ENCODE results near the gene THSD7B.
"Not testable (repeated sequence)": the region's sequence is repeated elsewhere in the genome, so short reads cannot be mapped to it uniquely, and the experiment has no call there.

The THSD7B gene

DNA sequence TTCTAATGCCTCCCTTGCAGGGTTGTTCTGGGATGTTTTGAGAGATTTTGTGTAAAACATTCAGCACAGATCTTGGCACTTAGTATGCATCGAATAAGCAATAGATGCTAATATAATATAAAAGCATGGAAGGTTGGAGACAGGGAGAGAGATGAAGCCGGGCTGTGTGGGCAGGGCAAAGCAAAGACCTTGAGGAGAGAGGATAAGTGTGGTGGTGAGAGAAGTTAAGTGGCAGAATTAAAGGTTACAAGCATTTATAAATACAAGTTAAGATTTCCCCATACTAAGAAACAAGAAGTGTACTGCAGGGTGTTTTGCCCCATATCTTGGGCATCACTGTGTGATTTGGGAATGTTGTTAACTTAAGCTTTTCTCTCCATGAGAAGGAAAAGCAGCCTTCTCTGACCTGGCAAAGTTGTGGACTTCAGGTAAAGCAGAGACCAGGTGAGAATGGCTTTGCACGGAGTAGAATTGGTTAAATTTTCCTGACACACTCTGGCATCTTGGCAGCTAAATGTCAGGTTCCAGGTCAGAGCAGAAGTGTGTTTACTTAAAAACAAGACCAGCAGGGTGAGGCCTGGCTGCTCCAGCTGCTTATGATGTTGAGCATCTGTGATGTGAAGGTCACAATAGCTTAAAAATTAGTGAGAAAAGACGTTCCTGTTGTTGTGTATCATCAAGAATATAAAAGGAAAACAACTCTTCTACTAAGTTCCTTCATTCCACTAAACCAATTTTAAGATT lies 910.4 kb downstream of the THSD7B start:
- Histone ChIP-seq H3K9ac (no peak overlapping the region), H3K36me3 (no peaks in the 10 kb centered on the region), H3K9me3 (no peaks in the 10 kb centered on the region), H3K4me3 (no peak overlapping the region), H4K20me1 (no peaks in the 10 kb centered on the region), H3K27me3 (no peaks in the 10 kb centered on the region), H3K27ac (no peak overlapping the region), H3K4me2 (no peak overlapping the region), H3K4me1 (0 out of 2 replicates have a peak, but pooled peaks cover 6% of the 10 kb centered on the region)
- no peak for TF ChIP-seq Cebpa-rat (IDR thresholded peaks at IDR 0.05)

DNA sequence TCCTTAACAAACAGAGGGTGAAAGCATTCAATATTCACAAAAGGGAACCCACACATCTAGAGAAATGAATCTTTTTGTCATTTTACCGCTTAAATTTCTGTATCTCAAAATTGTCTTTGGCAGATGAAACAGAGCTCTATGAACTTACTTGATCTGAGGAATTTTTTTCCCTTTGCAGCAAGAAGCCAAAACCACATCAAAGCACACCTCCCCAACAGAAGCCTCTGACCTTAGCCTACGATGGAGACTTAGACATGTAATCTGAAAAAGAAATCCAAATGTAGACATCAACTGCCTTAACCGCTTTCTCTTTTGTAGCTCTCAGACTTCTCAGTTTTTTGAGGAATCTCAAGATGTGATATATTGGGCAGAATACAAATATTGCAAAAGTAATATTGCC lies 911.0 kb downstream of the THSD7B start:
- Histone ChIP-seq H3K4me1 (0 out of 2 replicates have a peak, but pooled peaks cover 6% of the 10 kb centered on the region), H3K27me3 (no peaks in the 10 kb centered on the region), H3K9me3 (no peaks in the 10 kb centered on the region), H3K4me2 (no peak overlapping the region), H3K27ac (no peak overlapping the region), H4K20me1 (no peaks in the 10 kb centered on the region), H3K36me3 (no peaks in the 10 kb centered on the region), H3K4me3 (no peak overlapping the region), H3K9ac (no peak overlapping the region)
- no peak for TF ChIP-seq Cebpa-rat (IDR thresholded peaks at IDR 0.05)

DNA sequence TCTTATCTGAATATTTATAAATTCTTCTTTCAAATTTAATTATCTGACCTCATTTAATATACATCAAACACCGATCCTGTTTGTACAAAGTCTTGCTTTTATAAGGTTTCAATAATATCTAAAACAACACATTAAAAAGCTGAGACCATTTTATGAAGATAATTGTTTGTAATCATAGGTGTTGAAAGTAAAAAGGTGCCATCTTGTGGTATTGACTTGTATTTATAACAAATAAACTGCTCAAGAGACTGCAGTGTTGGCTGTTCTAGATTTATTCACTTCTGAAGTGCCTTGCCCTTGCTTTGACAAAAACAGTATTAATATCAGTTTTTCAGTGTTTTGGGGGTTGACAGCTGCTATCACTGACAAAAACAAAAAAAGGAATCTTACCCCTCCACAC lies 912.1 kb downstream of the THSD7B start:
- Histone ChIP-seq H4K20me1 (no peaks in the 10 kb centered on the region), H3K4me2 (no peak overlapping the region), H3K9ac (no peak overlapping the region), H3K27ac (no peak overlapping the region), H3K4me3 (no peak overlapping the region), H3K27me3 (no peaks in the 10 kb centered on the region), H3K4me1 (0 out of 2 replicates have a peak, but pooled peaks cover 6% of the 10 kb centered on the region), H3K36me3 (no peaks in the 10 kb centered on the region), H3K9me3 (no peaks in the 10 kb centered on the region)
- TF ChIP-seq Cebpa-rat (IDR thresholded peaks at IDR 0.05) = no peak

DNA sequence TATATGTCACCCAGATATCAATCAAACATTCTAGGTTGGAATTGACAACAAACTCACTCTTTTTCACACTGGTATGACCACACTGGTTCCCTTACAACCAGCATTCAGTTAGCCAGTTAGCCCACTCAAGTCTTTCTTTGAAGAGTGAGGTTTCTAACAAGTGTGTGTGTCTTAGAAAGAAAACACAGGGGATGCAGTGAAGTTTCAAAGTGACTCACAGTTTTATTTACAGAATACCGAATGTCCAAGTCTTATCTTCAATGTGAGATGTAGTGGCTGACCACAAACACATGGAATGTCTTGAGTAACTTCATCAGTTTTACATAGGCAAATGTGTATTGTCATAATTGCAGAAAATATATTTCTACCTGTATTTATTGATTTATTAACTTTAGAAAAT lies 924.2 kb downstream of the THSD7B start:
- Histone ChIP-seq H3K4me1 (peaks cover 5% of the 10 kb centered on the region; the same call in 1 of the 2 replicates), H3K36me3 (no peaks in the 10 kb centered on the region), H3K27me3 (no peaks in the 10 kb centered on the region), H3K9me3 (no peaks in the 10 kb centered on the region), H3K4me3 (no peak overlapping the region), H3K9ac (no peak overlapping the region), H3K4me2 (no peak overlapping the region), H4K20me1 (no peaks in the 10 kb centered on the region), H3K27ac (no peak overlapping the region)
- no peak for TF ChIP-seq Cebpa-rat (IDR thresholded peaks at IDR 0.05)

DNA sequence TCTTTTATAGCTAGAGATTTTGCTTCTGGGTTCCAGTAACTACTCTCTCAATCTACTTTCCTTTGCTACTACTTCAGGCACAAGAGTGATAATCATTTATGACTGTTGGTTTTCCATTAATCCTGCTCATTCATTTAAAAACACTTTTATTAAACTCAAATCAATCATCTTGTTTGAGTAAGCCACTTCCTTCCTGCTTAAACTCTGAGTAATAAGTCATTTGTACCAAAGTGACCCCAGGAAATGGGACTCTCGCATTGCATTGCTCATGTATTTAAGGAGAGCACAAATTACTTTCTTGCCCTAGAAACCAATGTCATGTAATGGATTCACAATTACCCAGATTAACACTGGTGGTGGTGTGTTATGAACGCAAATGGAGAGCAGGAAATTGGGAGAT lies 928.2 kb downstream of the THSD7B start:
- H3K27ac ChIP-seq = no peak overlapping the region
- H3K9ac ChIP-seq = no peak overlapping the region
- TF ChIP-seq Cebpa-rat (IDR thresholded peaks at IDR 0.05) = no peak
- peak overlapping the region; percentile 25 for H3K4me2 ChIP-seq
- H3K36me3 ChIP-seq = no peaks in the 10 kb centered on the region
- H4K20me1 ChIP-seq = no peaks in the 10 kb centered on the region
- no peak overlapping the region for H3K4me3 ChIP-seq
- no peaks in the 10 kb centered on the region for H3K9me3 ChIP-seq
- H3K4me1 ChIP-seq = peaks cover 5% of the 10 kb centered on the region; the same call in 1 of the 2 replicates
- no peaks in the 10 kb centered on the region for H3K27me3 ChIP-seq

DNA sequence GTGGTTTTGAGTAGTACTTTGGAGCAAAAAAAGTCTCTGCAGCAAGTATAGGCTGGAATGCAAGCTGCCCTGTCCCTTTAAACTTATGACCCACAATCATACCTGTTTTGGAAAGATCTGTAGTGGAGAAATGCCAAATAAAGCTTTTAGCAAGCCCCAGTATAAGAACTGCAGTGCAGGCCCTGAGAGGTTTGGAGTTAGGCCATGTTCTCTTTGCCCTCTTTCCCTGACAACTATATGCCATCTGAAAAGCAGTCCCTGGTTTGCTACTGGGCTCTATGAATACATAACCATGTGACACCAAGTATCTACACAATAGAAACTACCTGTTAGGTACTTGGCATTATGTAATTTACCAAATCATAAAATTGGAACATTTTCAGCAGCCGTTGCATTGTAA lies 931.6 kb downstream of the THSD7B start:
- TF ChIP-seq Cebpa-rat (IDR thresholded peaks at IDR 0.05) = no peak
- H3K9ac ChIP-seq = no peak overlapping the region
- peaks cover 5% of the 10 kb centered on the region; the same call in 1 of the 2 replicates for H3K4me1 ChIP-seq
- no peak overlapping the region for H3K4me2 ChIP-seq
- no peaks in the 10 kb centered on the region for H3K36me3 ChIP-seq
- H3K4me3 ChIP-seq = no peak overlapping the region
- no peaks in the 10 kb centered on the region for H3K27me3 ChIP-seq
- H4K20me1 ChIP-seq = no peaks in the 10 kb centered on the region
- peaks cover 4% of the 10 kb centered on the region; the same call in 1 of the 2 replicates for H3K9me3 ChIP-seq
- H3K27ac ChIP-seq = no peak overlapping the region

DNA sequence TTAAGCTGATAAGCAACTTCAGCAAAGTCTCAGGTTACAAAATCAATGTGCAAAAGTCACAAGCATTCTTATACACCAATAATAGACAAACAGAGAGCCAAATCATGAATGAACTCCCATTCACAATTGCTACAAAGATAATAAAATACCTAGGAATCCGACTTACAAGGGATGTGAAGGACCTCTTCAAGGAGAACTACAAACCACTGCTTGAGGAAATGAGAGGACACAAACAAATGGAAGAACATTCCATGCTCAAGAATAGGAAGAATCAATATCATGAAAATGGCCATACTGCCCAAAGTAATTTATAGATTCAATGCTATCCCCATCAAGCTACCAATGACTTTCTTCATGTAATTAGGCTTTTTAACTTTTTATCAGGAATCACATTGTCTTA lies 934.9 kb downstream of the THSD7B start:
- H3K4me1 ChIP-seq, H3K9me3 ChIP-seq, H3K4me3 ChIP-seq, H3K36me3 ChIP-seq, H3K27me3 ChIP-seq, H3K9ac ChIP-seq, H4K20me1 ChIP-seq, H3K4me2 ChIP-seq, H3K27ac ChIP-seq: not testable (repeated sequence)

DNA sequence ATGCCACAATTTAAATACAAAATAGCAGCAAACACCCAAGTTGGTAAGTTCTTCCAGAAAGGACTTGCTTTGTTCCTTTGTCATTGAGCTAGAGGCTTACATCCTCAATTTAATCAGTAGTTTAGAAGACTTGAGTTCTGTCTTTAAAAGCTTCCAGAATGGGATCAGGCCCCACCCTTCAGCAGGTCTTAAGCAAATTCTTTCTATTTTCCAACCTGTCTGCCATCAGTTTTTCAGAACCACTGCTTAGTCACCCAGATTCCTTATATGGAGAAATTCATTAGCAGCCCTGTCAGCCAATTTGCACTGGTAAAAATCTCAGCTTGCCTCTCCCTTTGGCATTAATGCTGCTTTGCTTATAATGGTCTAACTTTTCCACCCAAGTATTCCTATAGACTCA lies 935.3 kb downstream of the THSD7B start:
- Histone ChIP-seq H3K4me1 (no peaks in the 10 kb centered on the region), H3K4me3 (no peak overlapping the region), H3K27ac (no peak overlapping the region), H3K36me3 (no peaks in the 10 kb centered on the region), H3K27me3 (no peaks in the 10 kb centered on the region; the same call in 1 of the 2 replicates), H3K4me2 (no peak overlapping the region), H3K9ac (no peak overlapping the region), H3K9me3 (peaks cover 5% of the 10 kb centered on the region; the same call in 1 of the 2 replicates), H4K20me1 (no peaks in the 10 kb centered on the region)
- TF ChIP-seq Cebpa-rat (IDR thresholded peaks at IDR 0.05) = no peak

DNA sequence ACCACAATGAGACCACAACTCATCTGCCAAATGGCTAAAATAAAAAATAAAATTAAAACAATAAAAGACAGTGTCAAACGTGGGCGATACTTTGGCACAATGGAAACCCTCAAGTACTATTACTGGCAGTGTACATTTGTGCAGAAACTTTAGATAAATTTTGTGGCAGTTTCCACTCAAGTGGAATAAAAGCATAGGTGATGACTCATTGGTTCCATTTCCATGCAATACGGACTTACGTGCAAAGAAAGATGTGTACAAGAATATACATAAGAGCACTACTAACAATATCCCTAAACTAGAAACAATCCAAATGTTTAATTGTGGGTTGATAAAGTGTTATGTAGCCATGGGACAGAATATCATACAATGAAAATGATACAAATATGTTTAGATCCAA lies 940.0 kb downstream of the THSD7B start:
- H4K20me1 ChIP-seq = no peaks in the 10 kb centered on the region
- H3K27me3 ChIP-seq = peaks cover 7% of the 10 kb centered on the region
- H3K9me3 ChIP-seq = peaks cover 6% of the 10 kb centered on the region
- H3K27ac ChIP-seq = no peak overlapping the region
- H3K4me2 ChIP-seq = no peak overlapping the region
- no peak overlapping the region for H3K9ac ChIP-seq
- H3K4me1 ChIP-seq = peaks cover 14% of the 10 kb centered on the region
- TF ChIP-seq Cebpa-rat (IDR thresholded peaks at IDR 0.05) = no peak
- no peak overlapping the region for H3K4me3 ChIP-seq
- no peaks in the 10 kb centered on the region for H3K36me3 ChIP-seq

DNA sequence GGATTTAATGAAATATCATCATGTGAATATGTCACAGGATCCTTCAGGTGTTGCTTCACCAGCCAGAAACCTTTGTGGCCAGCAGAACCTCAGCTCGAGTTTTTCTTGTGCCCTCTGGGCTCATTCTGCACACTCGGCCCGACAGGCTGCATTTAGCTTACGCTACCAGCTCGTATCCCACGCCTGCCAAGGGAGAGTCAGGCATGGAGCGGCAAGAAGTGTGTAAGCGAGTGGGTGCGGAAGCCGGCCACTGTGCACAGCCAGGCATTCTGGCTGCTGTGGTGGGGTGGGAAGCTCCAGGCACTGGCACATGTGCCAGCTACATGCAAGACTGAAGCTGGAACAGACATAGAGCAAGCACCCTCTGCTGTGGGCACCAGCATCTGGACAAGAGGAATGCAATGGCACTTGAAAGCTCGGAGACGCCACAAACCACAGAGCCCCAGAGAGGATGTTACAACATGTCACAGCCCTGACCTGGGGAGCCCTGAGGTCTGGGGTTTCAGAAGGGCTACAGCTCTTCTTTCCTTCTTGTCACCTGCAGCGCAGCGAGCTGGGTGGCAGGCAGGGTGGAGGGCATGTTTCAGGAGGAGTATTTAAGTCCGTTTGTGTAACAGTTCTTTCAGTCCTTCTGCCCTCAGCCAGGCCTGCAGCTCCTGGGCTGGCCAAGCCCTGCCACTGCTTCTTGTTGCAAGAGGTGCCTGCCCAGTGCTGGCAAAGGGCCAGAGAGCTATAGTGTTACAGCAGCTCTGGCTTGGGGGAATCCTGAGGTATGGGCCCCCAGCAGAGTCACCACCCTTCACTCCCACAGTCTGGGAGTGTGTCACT lies 941.7 kb downstream of the THSD7B start:
- Histone ChIP-seq H4K20me1 (no peaks in the 10 kb centered on the region), H3K36me3 (no peaks in the 10 kb centered on the region), H3K9ac (no peak overlapping the region), H3K9me3 (peaks cover 9% of the 10 kb centered on the region), H3K4me2 (peak overlapping the region; percentile 63), H3K27me3 (peaks cover 7% of the 10 kb centered on the region), H3K27ac (no peak overlapping the region), H3K4me1 (peaks cover 14% of the 10 kb centered on the region), H3K4me3 (no peak overlapping the region)
- TF ChIP-seq Cebpa-rat (IDR thresholded peaks at IDR 0.05) = peak; percentile 48; the same call in 1 of the 2 replicates
